ENCODE measurements around the gene ATP6V0B.

DNA sequence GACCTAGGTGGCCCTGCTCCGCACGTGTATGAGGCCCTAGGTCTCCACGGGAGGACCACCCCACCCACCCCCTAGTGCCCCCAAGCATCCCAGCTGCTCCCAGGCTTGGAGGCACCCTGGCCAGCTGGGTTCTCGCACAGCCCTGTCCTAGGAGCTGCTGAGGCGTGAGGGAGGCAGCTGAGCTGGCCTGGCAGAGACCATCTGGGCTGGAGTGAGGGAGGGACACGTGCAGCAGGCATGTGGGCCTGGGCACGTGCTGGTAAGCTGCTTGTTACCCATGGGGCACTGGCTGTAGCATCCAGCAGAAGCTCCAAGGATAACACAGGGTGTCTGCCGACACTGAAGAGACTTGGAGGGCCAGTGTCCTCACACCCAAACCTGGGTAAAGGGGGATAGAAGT lies 46.4 kb downstream of the ATP6V0B start:
- TF ChIP-seq CTCF (IDR thresholded peaks at IDR 0.05; ENCODE audit: low read depth, low read length, missing input control) = no peak
- no peak for TF ChIP-seq ATF3 (IDR thresholded peaks at IDR 0.05)
- no peak for TF ChIP-seq GABPA (IDR thresholded peaks at IDR 0.05 in 1 of 2, conservative IDR thresholded peaks at IDR 0.05 in 1 of 2)
- TF ChIP-seq REST (IDR thresholded peaks at IDR 0.05) = no peak
- no peak for TF ChIP-seq TAF1 (conservative IDR thresholded peaks at IDR 0.05)
- TF ChIP-seq, protein P1, sequence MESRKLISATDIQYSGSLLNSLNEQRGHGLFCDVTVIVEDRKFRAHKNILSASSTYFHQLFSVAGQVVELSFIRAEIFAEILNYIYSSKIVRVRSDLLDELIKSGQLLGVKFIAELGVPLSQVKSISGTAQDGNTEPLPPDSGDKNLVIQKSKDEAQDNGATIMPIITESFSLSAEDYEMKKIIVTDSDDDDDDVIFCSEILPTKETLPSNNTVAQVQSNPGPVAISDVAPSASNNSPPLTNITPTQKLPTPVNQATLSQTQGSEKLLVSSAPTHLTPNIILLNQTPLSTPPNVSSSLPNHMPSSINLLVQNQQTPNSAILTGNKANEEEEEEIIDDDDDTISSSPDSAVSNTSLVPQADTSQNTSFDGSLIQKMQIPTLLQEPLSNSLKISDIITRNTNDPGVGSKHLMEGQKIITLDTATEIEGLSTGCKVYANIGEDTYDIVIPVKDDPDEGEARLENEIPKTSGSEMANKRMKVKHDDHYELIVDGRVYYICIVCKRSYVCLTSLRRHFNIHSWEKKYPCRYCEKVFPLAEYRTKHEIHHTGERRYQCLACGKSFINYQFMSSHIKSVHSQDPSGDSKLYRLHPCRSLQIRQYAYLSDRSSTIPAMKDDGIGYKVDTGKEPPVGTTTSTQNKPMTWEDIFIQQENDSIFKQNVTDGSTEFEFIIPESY (IDR thresholded peaks at IDR 0.05) = no peak
- TF ChIP-seq, protein P2, sequence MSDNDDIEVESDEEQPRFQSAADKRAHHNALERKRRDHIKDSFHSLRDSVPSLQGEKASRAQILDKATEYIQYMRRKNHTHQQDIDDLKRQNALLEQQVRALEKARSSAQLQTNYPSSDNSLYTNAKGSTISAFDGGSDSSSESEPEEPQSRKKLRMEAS (IDR thresholded peaks at IDR 0.05) = no peak
- no peak for TF ChIP-seq YY1 (IDR thresholded peaks at IDR 0.05)
- no peak for TF ChIP-seq RAD21 (IDR thresholded peaks at IDR 0.05)
- TF ChIP-seq SP1 (IDR thresholded peaks at IDR 0.05) = no peak
- TF ChIP-seq JUND (IDR thresholded peaks at IDR 0.05) = no peak
- no peak for TF ChIP-seq EGR1 (IDR thresholded peaks at IDR 0.05; ENCODE audit: low read depth in 2 of 2)
- no peak for TF ChIP-seq HNF4A (conservative IDR thresholded peaks at IDR 0.05)

All from liver (tissue), 3 donors.